ENCODE measurements around the gene PPIC.

PPIC gene

GRCh38 chr5:123036391-123037103, at the start of gene PPIC:
PPIC (minus strand) TSS chr5:123036725; CDS start chr5:123036625, 100 bp downstream.
- in situ Hi-C loops (cut with MboI; ENCODE audit: low sequenced_read_pairs), result no loop called here

GRCh38 chr5:123085638-123086286, 49.2 kb upstream of the PPIC start:
- in situ Hi-C loops (cut with MboI; ENCODE audit: low sequenced_read_pairs), result no loop called here

- in situ Hi-C loops (cut with MboI; ENCODE audit: low sequenced_read_pairs), result no loop called here
Measured at GRCh38 chr5:123084730-123085605, 48.4 kb upstream of the PPIC start.

GRCh38 chr5:123083298-123083697, 46.8 kb upstream of the PPIC start:
- in situ Hi-C loops (cut with MboI; ENCODE audit: low sequenced_read_pairs), result no loop called here

GRCh38 chr5:123080215-123080614, 43.7 kb upstream of the PPIC start:
- in situ Hi-C loops (cut with MboI; ENCODE audit: low sequenced_read_pairs), result no loop called here

GRCh38 chr5:123075521-123076163, 39.1 kb upstream of the PPIC start:
- in situ Hi-C loops (cut with MboI; ENCODE audit: low sequenced_read_pairs), result no loop called here

- in situ Hi-C loops (cut with MboI; ENCODE audit: low sequenced_read_pairs), result no loop called here
Measured at GRCh38 chr5:123068368-123068938, 31.9 kb upstream of the PPIC start.

- in situ Hi-C loops (cut with MboI; ENCODE audit: low sequenced_read_pairs), result no loop called here
Measured at GRCh38 chr5:123066016-123066415, 29.5 kb upstream of the PPIC start.

GRCh38 chr5:123059455-123059854, 22.9 kb upstream of the PPIC start:
- in situ Hi-C loops (cut with MboI; ENCODE audit: low sequenced_read_pairs), result no loop called here

GRCh38 chr5:123051206-123051605, 14.7 kb upstream of the PPIC start:
- in situ Hi-C loops (cut with MboI; ENCODE audit: low sequenced_read_pairs), result no loop called here

GRCh38 chr5:123047706-123048105, 11.2 kb upstream of the PPIC start:
- in situ Hi-C loops (cut with MboI; ENCODE audit: low sequenced_read_pairs), result no loop called here

- in situ Hi-C loops (cut with MboI; ENCODE audit: low sequenced_read_pairs), result no loop called here
Measured at GRCh38 chr5:123046222-123046621, 9.7 kb upstream of the PPIC start.

- in situ Hi-C loops (cut with MboI; ENCODE audit: low sequenced_read_pairs), result no loop called here
Measured at GRCh38 chr5:123044926-123045617, 8.5 kb upstream of the PPIC start.

GRCh38 chr5:123039673-123040072, 3.1 kb upstream of the PPIC start:
- in situ Hi-C loops (cut with MboI; ENCODE audit: low sequenced_read_pairs), result no loop called here

- in situ Hi-C loops (cut with MboI; ENCODE audit: low sequenced_read_pairs), result no loop called here
Measured at GRCh38 chr5:123037104-123037418, 536 bp upstream of the PPIC start.

GRCh38 chr5:123035918-123036390, 571 bp downstream of the PPIC start:
- in situ Hi-C loops (cut with MboI; ENCODE audit: low sequenced_read_pairs), result no loop called here

GRCh38 chr5:123035360-123035917, 1.1 kb downstream of the PPIC start:
- in situ Hi-C loops (cut with MboI; ENCODE audit: low sequenced_read_pairs), result no loop called here

GRCh38 chr5:123033157-123033671, 3.3 kb downstream of the PPIC start:
- in situ Hi-C loops (cut with MboI; ENCODE audit: low sequenced_read_pairs), result no loop called here

GRCh38 chr5:123028222-123028621, 8.3 kb downstream of the PPIC start:
- in situ Hi-C loops (cut with MboI; ENCODE audit: low sequenced_read_pairs), result no loop called here

- in situ Hi-C loops (cut with MboI; ENCODE audit: low sequenced_read_pairs), result no loop called here
Measured at GRCh38 chr5:123014689-123015088, 21.8 kb downstream of the PPIC start.
